Progenitor cell of endocrine pancreas (in vitro differentiated cells): Measurements from ENCODE around the gene NKD1. TPM values are rescaled to one million over a fixed set of nuclear protein-coding genes. Genes with fewer than 3 reads are reported as not detected.

Experiments used
- DNase-seq: peaks from one replicate; pipeline ENCODE4 v3.0.0; 2021; ENCODE audit warnings: low spot score; ENCODE audit not compliant: unreplicated experiment
- H3K27ac Mint-ChIP-seq: 2 replicates; pipeline ENCODE4 v1.8.0; 2021; ENCODE audit warnings: mild to moderate bottlenecking, moderate library complexity, mixed read lengths
- H3K27me3 Mint-ChIP-seq: 2 replicates; pipeline ENCODE4 v1.8.0; 2021; ENCODE audit warnings: mixed read lengths
- H3K36me3 Mint-ChIP-seq: 2 replicates; pipeline ENCODE4 v1.8.0; 2022; ENCODE audit warnings: mixed read lengths; ENCODE audit not compliant: insufficient read depth
- H3K4me1 Mint-ChIP-seq: 2 replicates; pipeline ENCODE4 v1.8.0; 2021; ENCODE audit warnings: low read depth, mixed read lengths
- H3K4me3 Mint-ChIP-seq: 2 replicates; pipeline ENCODE4 v1.8.0; 2021; ENCODE audit warnings: low read depth, mild to moderate bottlenecking, moderate library complexity, mixed read lengths
- H3K9me3 Mint-ChIP-seq: 2 replicates; pipeline ENCODE4 v1.8.0; 2021; ENCODE audit warnings: low read depth, mixed read lengths
- CTCF ChIP-seq: fragments of 200-600 bp; sonication (generic); IDR thresholded peaks from one replicate; pipeline ENCODE4 v1.5.0; 2021; ENCODE audit warnings: antibody characterized with exemption, mild to moderate bottlenecking; ENCODE audit not compliant: unreplicated experiment
- total RNA-seq: library from RNA; stranded (reverse); gene quantifications from 2 replicates; pipeline ENCODE4 v1.2.1, GENCODE V29; 2021

Gene NKD1
- total RNA-seq, 1 donor from 2014 or later = 3.0 TPM

GRCh38 chr16:50643192-50643591 is 95.0 kb downstream of the NKD1 start:
- Mint-ChIP-seq H3K27me3 (peaks cover 21% of the 10 kb centered on the region), H3K27ac (no peak overlapping the region), H3K9me3 (no peaks in the 10 kb centered on the region), H3K36me3 (no peaks in the 10 kb centered on the region), H3K4me1 (no peaks in the 10 kb centered on the region), H3K4me3 (no peak overlapping the region)
- TF ChIP-seq CTCF = no peak
- no peak for DNase-seq

GRCh38 chr16:50644245-50644644 is 96.0 kb downstream of the NKD1 start:
- Mint-ChIP-seq H3K27me3 (peaks cover 22% of the 10 kb centered on the region), H3K36me3 (no peaks in the 10 kb centered on the region), H3K4me1 (no peaks in the 10 kb centered on the region), H3K9me3 (no peaks in the 10 kb centered on the region), H3K27ac (no peak overlapping the region), H3K4me3 (no peak overlapping the region)
- no peak for DNase-seq
- TF ChIP-seq CTCF = no peak

- Mint-ChIP-seq H3K9me3 (no peaks in the 10 kb centered on the region), H3K4me1 (no peaks in the 10 kb centered on the region), H3K27me3 (peaks cover 22% of the 10 kb centered on the region), H3K36me3 (no peaks in the 10 kb centered on the region), H3K27ac (no peak overlapping the region), H3K4me3 (no peak overlapping the region)
- DNase-seq = no peak
- TF ChIP-seq CTCF = no peak
Measured at GRCh38 chr16:50644729-50645128, 96.5 kb downstream of the NKD1 start.

GRCh38 chr16:50645563-50646220 is 97.5 kb downstream of the NKD1 start:
- Mint-ChIP-seq H3K27me3 (peaks cover 22% of the 10 kb centered on the region), H3K4me3 (no peak overlapping the region), H3K27ac (peak overlapping the region; percentile 62), H3K4me1 (no peaks in the 10 kb centered on the region), H3K36me3 (no peaks in the 10 kb centered on the region), H3K9me3 (no peaks in the 10 kb centered on the region)
- TF ChIP-seq CTCF = no peak
- no peak for DNase-seq

GRCh38 chr16:50646345-50646744 is 98.1 kb downstream of the NKD1 start:
- Mint-ChIP-seq H3K4me3 (no peak overlapping the region), H3K4me1 (no peaks in the 10 kb centered on the region), H3K27ac (no peak overlapping the region), H3K27me3 (peaks cover 22% of the 10 kb centered on the region), H3K9me3 (no peaks in the 10 kb centered on the region), H3K36me3 (no peaks in the 10 kb centered on the region)
- DNase-seq = no peak
- no peak for TF ChIP-seq CTCF
